Gastroesophageal sphincter (tissue), 4 donors: Measurements from ENCODE around the gene KCTD17. TPM values are rescaled to one million over a fixed set of nuclear protein-coding genes. Genes with fewer than 3 reads are reported as not detected.

Experiments
- ATAC-seq: fragments of 150-250 bp; one replicate; pipeline ENCODE4 v1.9.1; 2016; ENCODE audit warnings: mild to moderate bottlenecking, moderate library complexity
- H3K27ac ChIP-seq, 4 donors: fragments of 200-600 bp; sonication (generic) in 3 of 4; 1 replicate in 3 of 4; 2 replicates in 1 of 4; pipeline ENCODE4 v1.5.1; 2016 to 2019
- H3K27me3 ChIP-seq: fragments of 200-600 bp; sonication (generic); one replicate; pipeline ENCODE4 v1.5.1; 2019
- H3K36me3 ChIP-seq, 2 donors: fragments of 200-600 bp; sonication (generic); one replicate each; pipeline ENCODE4 v1.5.1; 2019; ENCODE audit warnings: control low read depth in 1 of 2
- H3K4me1 ChIP-seq, 3 donors: fragments of 200-600 bp; sonication (generic); 1 replicate in 2 of 3; 2 replicates in 1 of 3; pipeline ENCODE4 v1.5.1; 2016 to 2019; ENCODE audit warnings: control low read depth in 2 of 3
- H3K4me3 ChIP-seq, 2 donors: fragments of 200-600 bp; sonication (generic); one replicate each; pipeline ENCODE4 v1.5.1; 2019; ENCODE audit warnings: mild to moderate bottlenecking in 1 of 2, moderate library complexity in 1 of 2
- H3K9me3 ChIP-seq, 3 donors: fragments of 200-600 bp; sonication (generic); one replicate each; pipeline ENCODE4 v1.5.1; 2017 to 2019; ENCODE audit warnings: control low read depth in 2 of 3
- EP300 ChIP-seq: sonication (generic); formaldehyde crosslinking; IDR thresholded peaks from one replicate; pipeline ENCODE4 v1.6.1; 2017; ENCODE audit warnings: antibody characterized with exemption, mild to moderate bottlenecking
- POLR2A ChIP-seq, 2 donors: fragments of 450-650 bp; IDR thresholded peaks; one replicate each; pipeline ENCODE4 v1.6.1; 2017; ENCODE audit warnings: antibody characterized with exemption in 2 of 2, mild to moderate bottlenecking in 2 of 2, moderate library complexity in 1 of 2
- POLR2AphosphoS5 ChIP-seq: sonication (generic); formaldehyde crosslinking; IDR thresholded peaks from one replicate; pipeline ENCODE4 v1.6.1; 2017; ENCODE audit warnings: antibody characterized with exemption
- WGBS, 2 donors: methylation state at CpG; one replicate each; pipeline ENCODE4 v1.1.5; 2018; ENCODE audit warnings: low coverage in 1 of 2; 5-methylcytosine and 5-hydroxymethylcytosine counted together
- small RNA-seq, 4 donors: library from RNA; depleted of rRNA; stranded (forward); fragments of <200 nt; gene quantifications; one replicate each; pipeline ENCODE3, GENCODE V24; 2016
- total RNA-seq, 4 donors: library from RNA; depleted of rRNA; stranded (reverse); fragments of >200 nt; gene quantifications; one replicate each; pipeline ENCODE4 v1.1.0, GENCODE V29; 2016
- TF ChIP-seq, protein P1 (sequence below), 4 experiments: fragments of 200-600 bp in 2 of 4; fragments of 450-650 bp in 2 of 4; sonication (generic) in 1 of 4; IDR thresholded peaks; one replicate each; pipeline ENCODE4 v1.5.1; 2017 to 2019; ENCODE audit warnings: antibody characterized with exemption in 4 of 4, mild to moderate bottlenecking in 2 of 4, moderate library complexity in 2 of 4

The KCTD17 gene
- total RNA-seq, 4 donors from 2014 or later, result 23.3 to 33.2 (median 29.3) TPM

DNA sequence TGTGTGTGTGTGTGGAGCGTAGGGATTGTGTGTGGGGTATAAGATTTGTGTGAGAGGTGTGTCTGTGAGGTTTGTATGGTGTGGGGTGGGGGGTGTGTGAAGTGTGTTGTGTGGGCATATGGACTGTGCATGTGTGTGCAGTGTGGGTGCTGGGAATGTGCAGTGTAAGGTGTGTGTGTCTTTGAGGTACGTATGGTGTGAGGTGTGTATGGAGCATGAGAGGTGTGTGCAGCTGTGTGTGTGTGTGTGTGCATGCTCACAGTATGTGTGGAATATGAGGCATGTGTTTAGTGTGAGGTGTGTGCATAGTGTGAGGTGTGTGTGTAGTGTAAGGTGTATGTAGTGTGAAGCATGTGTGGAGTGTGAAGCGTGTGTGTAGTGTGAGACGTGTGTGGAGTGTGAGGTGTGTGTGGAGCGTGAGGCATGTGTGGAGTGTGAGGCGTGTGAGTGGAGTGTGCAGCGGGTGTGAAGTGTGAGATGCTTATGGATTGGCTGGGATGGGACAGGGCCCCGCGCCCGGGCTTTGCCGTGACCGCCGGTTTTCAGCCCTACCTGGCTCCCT is 59.7 kb downstream of the KCTD17 start:
- H3K36me3 ChIP-seq, result no peaks in the 10 kb centered on the region
- 80 to 92% methylated on average over 13 of the region's 13 CpGs for WGBS, 2 donors
- ATAC-seq, result no peak
- no peak for TF ChIP-seq POLR2A (IDR thresholded peaks at IDR 0.05)
- no peak for TF ChIP-seq EP300
- TF ChIP-seq, protein P1, sequence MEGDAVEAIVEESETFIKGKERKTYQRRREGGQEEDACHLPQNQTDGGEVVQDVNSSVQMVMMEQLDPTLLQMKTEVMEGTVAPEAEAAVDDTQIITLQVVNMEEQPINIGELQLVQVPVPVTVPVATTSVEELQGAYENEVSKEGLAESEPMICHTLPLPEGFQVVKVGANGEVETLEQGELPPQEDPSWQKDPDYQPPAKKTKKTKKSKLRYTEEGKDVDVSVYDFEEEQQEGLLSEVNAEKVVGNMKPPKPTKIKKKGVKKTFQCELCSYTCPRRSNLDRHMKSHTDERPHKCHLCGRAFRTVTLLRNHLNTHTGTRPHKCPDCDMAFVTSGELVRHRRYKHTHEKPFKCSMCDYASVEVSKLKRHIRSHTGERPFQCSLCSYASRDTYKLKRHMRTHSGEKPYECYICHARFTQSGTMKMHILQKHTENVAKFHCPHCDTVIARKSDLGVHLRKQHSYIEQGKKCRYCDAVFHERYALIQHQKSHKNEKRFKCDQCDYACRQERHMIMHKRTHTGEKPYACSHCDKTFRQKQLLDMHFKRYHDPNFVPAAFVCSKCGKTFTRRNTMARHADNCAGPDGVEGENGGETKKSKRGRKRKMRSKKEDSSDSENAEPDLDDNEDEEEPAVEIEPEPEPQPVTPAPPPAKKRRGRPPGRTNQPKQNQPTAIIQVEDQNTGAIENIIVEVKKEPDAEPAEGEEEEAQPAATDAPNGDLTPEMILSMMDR (IDR thresholded peaks at IDR 0.05), result no peak
- TF ChIP-seq POLR2AphosphoS5, result no peak
- H3K4me3 ChIP-seq, result no peak overlapping the region
- H3K4me1 ChIP-seq, result no peaks in the 10 kb centered on the region
- peaks cover 83% of the 10 kb centered on the region for H3K27me3 ChIP-seq
- H3K9me3 ChIP-seq, result no peaks in the 10 kb centered on the region
- no peak overlapping the region for H3K27ac ChIP-seq

DNA sequence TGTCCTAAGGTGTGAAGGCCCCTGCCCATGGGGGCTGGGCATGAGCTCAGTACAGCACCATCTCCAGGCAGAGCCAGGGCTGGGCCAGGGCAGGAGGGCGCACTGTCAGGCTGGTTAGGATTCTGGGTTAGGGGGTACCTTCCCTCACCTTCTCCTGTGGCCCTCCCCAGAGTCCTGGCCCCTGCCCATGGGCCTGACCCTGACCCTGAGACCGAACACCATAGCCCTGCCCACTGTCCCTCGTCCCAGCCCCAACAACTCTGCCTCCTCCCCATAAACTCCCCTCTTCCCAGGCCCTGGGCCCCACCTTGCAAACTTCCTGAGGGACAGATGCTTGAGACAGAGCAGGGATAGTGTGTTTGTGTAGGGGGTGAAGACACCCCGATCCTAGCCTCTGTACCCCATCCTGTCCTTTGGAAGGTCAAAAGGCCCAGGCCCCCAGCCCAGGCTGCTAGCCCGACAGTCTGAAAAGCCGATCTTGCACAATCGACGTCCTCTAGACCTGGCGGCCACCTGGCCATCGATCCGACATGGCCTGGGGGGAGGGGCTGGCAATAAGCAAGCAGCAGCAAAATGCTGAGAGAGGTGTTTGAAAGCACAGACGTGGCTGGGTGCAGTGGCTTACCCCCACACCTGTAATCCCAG is 60.7 kb downstream of the KCTD17 start:
- WGBS, 2 donors, result 75% methylated on average over 4 of the region's 12 CpGs; no CpG with 5 or more reads in 1 of the 2 donors
- H3K27me3 ChIP-seq, result peaks cover 75% of the 10 kb centered on the region
- H3K9me3 ChIP-seq, result no peaks in the 10 kb centered on the region
- no peak overlapping the region for H3K4me3 ChIP-seq
- no peaks in the 10 kb centered on the region for H3K36me3 ChIP-seq
- TF ChIP-seq EP300, result no peak
- no peak for TF ChIP-seq POLR2A (IDR thresholded peaks at IDR 0.05)
- TF ChIP-seq, protein P1 (IDR thresholded peaks at IDR 0.05), result no peak
- TF ChIP-seq POLR2AphosphoS5, result no peak
- ATAC-seq, result no peak
- no peak overlapping the region for H3K27ac ChIP-seq
- no peaks in the 10 kb centered on the region for H3K4me1 ChIP-seq

Small RNA genes lying within 50 kb of the gene (small RNA-seq; reads per million reads assigned to genes)
- gene RF00019, result 0 reads per million in 4 donors

Other genes with a start within 250 kb of the KCTD17 start
- not detected for gene PVALB, start 234.7 kb upstream of the KCTD17 start, total RNA-seq
- gene NCF4, start 190.7 kb upstream of the KCTD17 start, total RNA-seq, result 10 to 100 TPM in 2 of 4 donors, 1 to 10 TPM in 2; 5.4 to 20.5 (median 10.6) TPM
- gene CSF2RB, start 138.1 kb upstream of the KCTD17 start, total RNA-seq, result 10 to 100 TPM in 1 of 4 donors, 1 to 10 TPM in 3; 1.4 to 12.0 (median 4.0) TPM
- 10 to 100 TPM; 19.1 to 38.7 (median 31.7) TPM for gene TST, start 32.3 kb upstream of the KCTD17 start, total RNA-seq
- gene MPST, start 32.0 kb upstream of the KCTD17 start, total RNA-seq, result 100 to 1,000 TPM; 102 to 144 (median 113) TPM
- not detected for gene TMPRSS6, start 58.0 kb downstream of the KCTD17 start, total RNA-seq
- 1 to 10 TPM in 1 of 4 donors, under 1 TPM in 3; 0.07 to 3.1 (median 0.29) TPM for gene IL2RB, start 98.2 kb downstream of the KCTD17 start, total RNA-seq
- 1 to 10 TPM in 2 of 4 donors, under 1 TPM in 2; 0.69 to 1.6 (median 1.1) TPM for gene C1QTNF6, start 136.5 kb downstream of the KCTD17 start, total RNA-seq
- gene SSTR3, start 160.7 kb downstream of the KCTD17 start, total RNA-seq, result not detected
- gene RAC2, start 192.5 kb downstream of the KCTD17 start, total RNA-seq, result 10 to 100 TPM in 1 of 4 donors, 1 to 10 TPM in 3; 2.0 to 11.3 (median 6.4) TPM
- 10 to 100 TPM in 2 of 4 donors, 1 to 10 TPM in 2; 4.2 to 21.3 (median 9.3) TPM for gene CYTH4, start 230.8 kb downstream of the KCTD17 start, total RNA-seq